Activated naive CD8-positive, alpha-beta T cell (primary cell): ENCODE results near the gene CCDC134.
"Not testable (repeated sequence)": the region's sequence is repeated elsewhere in the genome, so short reads cannot be mapped to it uniquely, and the experiment has no call there.

Source experiments
- H3K27ac Mint-ChIP-seq: one replicate; pipeline ENCODE4 v1.8.0; 2021; ENCODE audit warnings: mixed read lengths
- H3K27me3 Mint-ChIP-seq: one replicate; pipeline ENCODE4 v1.8.0; 2021; ENCODE audit warnings: mixed read lengths
- H3K36me3 Mint-ChIP-seq: one replicate; pipeline ENCODE4 v1.8.0; 2021; ENCODE audit warnings: mixed read lengths
- H3K4me1 Mint-ChIP-seq: one replicate; pipeline ENCODE4 v1.8.0; 2021; ENCODE audit warnings: low read depth, mixed read lengths
- H3K4me3 Mint-ChIP-seq: one replicate; pipeline ENCODE4 v1.8.0; 2021; ENCODE audit warnings: mild to moderate bottlenecking, mixed read lengths
- H3K9me3 Mint-ChIP-seq: one replicate; pipeline ENCODE4 v1.8.0; 2021; ENCODE audit warnings: low read depth, mixed read lengths

CCDC134 gene

GRCh38 chr22:41862530-41863266, 62.2 kb downstream of the CCDC134 start:
- H3K4me1 Mint-ChIP-seq: peaks cover 62% of the 10 kb centered on the region
- no peaks in the 10 kb centered on the region for H3K9me3 Mint-ChIP-seq
- H3K27me3 Mint-ChIP-seq: no peaks in the 10 kb centered on the region
- H3K4me3 Mint-ChIP-seq: peak overlapping the region; percentile 78
- peak overlapping the region; percentile 98 for H3K27ac Mint-ChIP-seq
- H3K36me3 Mint-ChIP-seq: peaks cover 11% of the 10 kb centered on the region

GRCh38 chr22:41863472-41863871, 63.0 kb downstream of the CCDC134 start:
- Mint-ChIP-seq H3K36me3 (peaks cover 11% of the 10 kb centered on the region), H3K27ac (peak overlapping the region; percentile 98), H3K4me3 (peak overlapping the region; percentile 78), H3K27me3 (no peaks in the 10 kb centered on the region), H3K4me1 (peaks cover 55% of the 10 kb centered on the region), H3K9me3 (no peaks in the 10 kb centered on the region)

GRCh38 chr22:41868556-41868955, 68.1 kb downstream of the CCDC134 start:
- no peaks in the 10 kb centered on the region for H3K9me3 Mint-ChIP-seq
- peaks cover 12% of the 10 kb centered on the region for H3K36me3 Mint-ChIP-seq
- no peaks in the 10 kb centered on the region for H3K27me3 Mint-ChIP-seq
- peaks cover 29% of the 10 kb centered on the region for H3K4me1 Mint-ChIP-seq
- no peak overlapping the region for H3K4me3 Mint-ChIP-seq
- no peak overlapping the region for H3K27ac Mint-ChIP-seq

DNA sequence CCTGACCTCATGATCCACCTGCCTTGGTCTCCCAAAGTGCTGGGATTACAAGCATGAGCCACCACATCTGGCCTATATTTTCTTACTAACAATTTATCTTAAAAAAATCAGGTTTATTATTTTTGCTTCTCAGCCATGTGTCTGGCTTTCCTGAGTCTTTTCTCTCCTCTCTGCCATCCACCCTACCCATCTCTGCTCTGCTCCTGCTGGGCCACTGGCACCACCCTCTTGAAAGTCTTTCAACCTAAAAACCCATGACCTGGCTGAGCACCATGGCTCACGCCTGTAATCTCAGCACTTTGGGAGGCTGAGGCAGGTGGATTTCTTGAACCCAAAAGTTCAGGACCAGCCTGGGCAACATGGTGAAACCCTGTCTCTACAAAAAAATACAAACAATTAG, 69.6 kb downstream of the CCDC134 start:
- Mint-ChIP-seq H3K4me1 (peaks cover 38% of the 10 kb centered on the region), H3K36me3 (peaks cover 15% of the 10 kb centered on the region)
- H3K27ac Mint-ChIP-seq, H3K27me3 Mint-ChIP-seq, H3K9me3 Mint-ChIP-seq, H3K4me3 Mint-ChIP-seq: not testable (repeated sequence)

- Mint-ChIP-seq H3K4me3 (no peak overlapping the region), H3K36me3 (peaks cover 15% of the 10 kb centered on the region), H3K9me3 (no peaks in the 10 kb centered on the region), H3K27me3 (no peaks in the 10 kb centered on the region), H3K27ac (no peak overlapping the region), H3K4me1 (peaks cover 34% of the 10 kb centered on the region)
These were observed 70.3 kb downstream of the CCDC134 start for GRCh38 chr22:41870786-41871185.

GRCh38 chr22:41873391-41873790, 72.9 kb downstream of the CCDC134 start:
- H3K36me3 Mint-ChIP-seq: peaks cover 12% of the 10 kb centered on the region
- H3K27ac Mint-ChIP-seq: peak overlapping the region; percentile 95
- H3K27me3 Mint-ChIP-seq: no peaks in the 10 kb centered on the region
- H3K4me3 Mint-ChIP-seq: peak overlapping the region; percentile 64
- H3K9me3 Mint-ChIP-seq: no peaks in the 10 kb centered on the region
- peaks cover 50% of the 10 kb centered on the region for H3K4me1 Mint-ChIP-seq

DNA sequence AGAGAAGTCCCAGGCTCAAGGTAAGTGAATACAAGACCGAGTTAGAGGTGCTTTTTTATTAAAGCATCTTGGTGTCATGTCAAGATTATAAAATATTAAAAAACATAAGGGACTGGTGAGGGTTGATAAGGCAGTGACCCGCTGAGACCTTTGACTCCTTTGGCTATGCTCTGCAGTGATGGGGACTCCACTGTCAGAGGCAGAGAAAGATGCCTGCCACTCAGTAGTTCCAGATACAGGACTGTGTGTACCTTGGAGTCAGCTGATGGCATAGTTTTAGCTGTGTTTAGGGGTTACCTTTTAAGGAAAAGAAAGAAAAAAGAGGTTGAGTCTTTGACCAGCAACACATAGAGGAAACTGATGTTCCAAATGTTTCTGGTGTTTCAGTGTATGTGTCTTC, 73.6 kb downstream of the CCDC134 start:
- no peaks in the 10 kb centered on the region for H3K9me3 Mint-ChIP-seq
- peaks cover 50% of the 10 kb centered on the region for H3K4me1 Mint-ChIP-seq
- H3K36me3 Mint-ChIP-seq: peaks cover 16% of the 10 kb centered on the region
- peak overlapping the region; percentile 35 for H3K4me3 Mint-ChIP-seq
- no peaks in the 10 kb centered on the region for H3K27me3 Mint-ChIP-seq
- H3K27ac Mint-ChIP-seq: peak overlapping the region; percentile 95

DNA sequence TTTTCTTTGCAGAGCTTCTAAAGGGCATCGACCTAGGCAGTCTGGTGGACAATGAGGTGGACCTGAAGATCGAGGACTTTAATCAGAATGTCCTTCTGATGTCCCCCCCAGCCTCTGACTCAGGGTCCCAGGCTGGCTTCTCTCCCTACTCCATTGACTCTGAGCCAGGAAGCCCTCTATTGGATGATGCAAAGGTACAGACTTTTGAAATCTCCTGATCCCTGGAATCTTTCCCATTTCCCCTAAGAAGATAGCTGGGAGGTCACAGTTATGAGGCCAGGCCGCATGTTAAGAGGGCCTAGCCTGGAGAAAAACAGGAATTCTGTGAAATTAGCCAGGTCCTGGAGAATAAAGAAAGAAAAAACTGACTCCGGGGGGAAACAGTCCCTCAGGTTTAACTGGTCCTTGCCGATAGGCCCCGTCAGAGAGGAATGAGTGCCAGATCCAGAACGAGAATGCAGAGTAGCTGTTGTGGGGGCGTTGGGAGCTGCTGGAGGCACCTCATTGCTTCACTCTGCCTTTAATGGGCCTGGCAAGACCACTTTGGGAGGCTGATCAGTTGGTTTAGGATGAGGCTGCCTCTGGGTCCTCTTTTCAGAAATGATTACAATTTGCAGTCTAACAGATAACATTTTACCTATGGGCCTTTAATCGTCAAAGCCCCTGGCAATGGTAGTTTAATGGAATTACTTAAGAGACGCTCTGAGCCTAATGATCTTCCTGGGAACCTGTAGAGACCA, 75.2 kb downstream of the CCDC134 start:
- Mint-ChIP-seq H3K36me3 (peaks cover 17% of the 10 kb centered on the region), H3K27me3 (no peaks in the 10 kb centered on the region), H3K27ac (peak overlapping the region; percentile 86), H3K4me1 (peaks cover 50% of the 10 kb centered on the region), H3K9me3 (no peaks in the 10 kb centered on the region), H3K4me3 (peak overlapping the region; percentile 52)
